Stimulated activated CD8-positive, alpha-beta memory T cell treated with anti-CD3 and anti-CD28 coated beads, Interleukin-15, amount 100 ng/mL, for 4 hours (primary cell): ENCODE measurements around the gene ARMC9.
"Not testable (repeated sequence)": the region's sequence is repeated elsewhere in the genome, so short reads cannot be mapped to it uniquely, and the experiment has no call there.

Experiments used
- DNase-seq, 2 donors: peaks; one replicate each; pipeline ENCODE4 v3.0.0-alpha.2; 2020; ENCODE audit warnings: low read depth in 2 of 2

ARMC9 gene

GRCh38 chr2:231362555-231363184, 164.2 kb downstream of the ARMC9 start:
- no peak for DNase-seq

GRCh38 chr2:231364061-231364460, 165.6 kb downstream of the ARMC9 start:
- DNase-seq = no peak

- no peak for DNase-seq
These were observed 166.8 kb downstream of the ARMC9 start for GRCh38 chr2:231364961-231365810.

GRCh38 chr2:231367178-231367577, 168.7 kb downstream of the ARMC9 start:
- DNase-seq = no peak

GRCh38 chr2:231369580-231370428, 171.4 kb downstream of the ARMC9 start:
- DNase-seq = no peak

GRCh38 chr2:231370429-231370748, 172.0 kb downstream of the ARMC9 start:
- no peak for DNase-seq

GRCh38 chr2:231370749-231371429, 172.5 kb downstream of the ARMC9 start:
- no peak for DNase-seq

- DNase-seq = no peak
These were observed 173.1 kb downstream of the ARMC9 start for GRCh38 chr2:231371430-231372054.

- no peak for DNase-seq
These were observed 173.9 kb downstream of the ARMC9 start for GRCh38 chr2:231372326-231372725.

GRCh38 chr2:231373184-231373583, 174.8 kb downstream of the ARMC9 start:
- DNase-seq = no peak

- DNase-seq = no peak
These were observed 175.4 kb downstream of the ARMC9 start for GRCh38 chr2:231373786-231374349.

GRCh38 chr2:231374771-231375170, 176.3 kb downstream of the ARMC9 start:
- no peak for DNase-seq

GRCh38 chr2:231375994-231376615, 177.7 kb downstream of the ARMC9 start:
- not testable (repeated sequence) for DNase-seq

GRCh38 chr2:231376857-231377256, 178.4 kb downstream of the ARMC9 start:
- no peak for DNase-seq

- DNase-seq = no peak
These were observed 179.7 kb downstream of the ARMC9 start for GRCh38 chr2:231378026-231378722.

GRCh38 chr2:231379266-231380215, 181.1 kb downstream of the ARMC9 start:
- no peak for DNase-seq

- DNase-seq = no peak
These were observed 181.9 kb downstream of the ARMC9 start for GRCh38 chr2:231380307-231380706.

- DNase-seq = no peak
These were observed 182.8 kb downstream of the ARMC9 start for GRCh38 chr2:231380991-231381847.
